Stimulated activated CD8-positive, alpha-beta memory T cell treated with anti-CD3 and anti-CD28 coated beads, Interleukin-2, amount 100 ng/mL, for 48 hours (primary cell): ENCODE results near the gene PTPRN2.

Experiments
- DNase-seq, 2 donors: peaks; one replicate each; pipeline ENCODE4 v3.0.0-alpha.2; 2020; ENCODE audit warnings: low read depth in 2 of 2

Gene PTPRN2

GRCh38 chr7:157524731-157525130 is 1062.9 kb downstream of the PTPRN2 start:
- no peak for DNase-seq

DNA sequence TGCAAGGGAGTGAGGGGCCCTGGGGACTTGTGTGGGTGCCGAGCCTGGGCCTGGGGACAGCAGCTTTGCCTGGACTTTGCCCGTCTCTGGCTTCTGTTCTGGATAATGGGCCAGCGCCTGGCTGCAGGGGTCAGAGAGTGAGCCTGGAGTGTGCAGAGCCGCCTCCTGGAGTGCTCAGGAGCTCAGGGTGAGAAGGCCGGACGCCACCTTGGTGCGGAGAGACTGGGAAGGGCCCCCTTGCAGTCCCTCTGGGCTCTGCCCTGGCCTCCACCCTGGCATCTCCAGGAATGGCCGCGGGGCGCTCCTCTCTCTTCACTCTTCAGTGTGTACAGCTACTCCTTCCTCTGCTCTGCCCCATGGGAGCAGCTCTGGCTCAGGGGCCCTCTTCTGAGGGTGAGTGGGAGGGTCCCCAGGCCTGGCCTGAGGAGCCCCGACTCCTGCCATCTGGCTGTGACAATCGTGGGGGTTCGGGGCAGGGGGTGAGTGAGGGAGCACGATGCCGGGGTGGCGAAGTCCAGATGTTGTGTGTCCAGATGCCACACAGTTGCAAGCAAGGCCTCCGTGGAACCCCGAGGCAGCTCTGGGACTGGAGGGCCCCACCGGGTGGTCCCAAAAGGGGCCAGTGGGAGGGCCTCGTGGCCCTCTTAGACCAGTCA is 1063.7 kb downstream of the PTPRN2 start:
- no peak for DNase-seq

DNA sequence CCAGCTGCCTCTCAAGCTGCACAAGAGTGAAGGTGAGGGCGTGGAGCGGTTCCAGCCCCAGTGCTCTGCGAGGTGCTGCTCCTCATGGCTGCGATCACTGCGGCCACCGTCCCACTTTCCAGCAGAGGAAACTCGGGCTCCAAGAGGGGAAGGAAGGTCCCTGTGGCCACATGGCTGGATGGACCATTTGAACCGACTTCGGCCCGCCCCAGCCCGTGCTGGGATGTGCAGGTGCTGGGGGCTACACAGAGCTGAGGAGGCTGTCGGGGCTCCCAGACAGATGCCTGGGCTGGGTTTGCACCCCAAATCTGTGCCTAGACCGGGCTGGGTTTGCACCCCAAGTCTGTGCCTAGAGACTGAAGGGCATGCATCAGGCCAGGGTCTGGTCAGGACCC is 1064.3 kb downstream of the PTPRN2 start:
- no peak for DNase-seq

DNA sequence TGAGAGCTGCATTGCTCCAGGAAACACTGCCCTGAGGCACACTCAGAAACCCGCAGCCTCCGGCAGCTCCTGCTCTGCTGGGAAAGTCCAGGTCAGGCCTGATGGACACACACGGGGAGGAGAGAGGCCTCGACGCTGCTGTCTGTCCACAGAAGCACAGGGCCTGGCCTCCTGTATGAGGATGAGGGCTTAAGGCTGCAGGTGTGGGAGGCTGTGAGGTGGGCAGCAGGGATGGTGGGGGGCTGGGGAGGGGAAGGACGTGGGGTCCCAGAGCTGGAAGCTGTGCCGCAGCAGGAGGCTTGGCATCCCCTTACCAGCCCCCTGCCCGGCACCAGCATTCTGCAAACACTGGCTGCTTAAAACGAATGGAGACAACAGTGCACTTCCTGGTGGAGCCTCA is 1064.7 kb downstream of the PTPRN2 start:
- DNase-seq: no peak

DNA sequence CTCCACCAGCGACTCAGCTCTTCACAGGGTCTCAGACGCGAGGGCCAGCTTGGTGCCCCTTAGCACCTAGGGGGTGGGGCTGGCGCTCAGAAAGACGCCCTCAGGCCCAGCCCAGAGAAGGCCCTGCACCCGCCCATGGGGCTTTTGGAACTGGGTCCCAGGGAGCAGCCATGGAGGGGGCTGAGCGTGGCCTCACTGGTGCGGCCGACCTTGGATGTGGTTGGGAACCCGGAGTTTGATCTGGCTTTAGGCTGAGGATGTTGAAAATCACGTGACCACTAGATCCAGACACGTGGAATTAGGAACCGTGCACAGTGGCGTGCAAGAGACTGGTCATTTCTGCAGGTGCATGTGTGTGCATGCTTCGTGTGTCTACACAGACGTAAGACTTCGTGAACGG is 1065.4 kb downstream of the PTPRN2 start:
- DNase-seq: no peak

DNA sequence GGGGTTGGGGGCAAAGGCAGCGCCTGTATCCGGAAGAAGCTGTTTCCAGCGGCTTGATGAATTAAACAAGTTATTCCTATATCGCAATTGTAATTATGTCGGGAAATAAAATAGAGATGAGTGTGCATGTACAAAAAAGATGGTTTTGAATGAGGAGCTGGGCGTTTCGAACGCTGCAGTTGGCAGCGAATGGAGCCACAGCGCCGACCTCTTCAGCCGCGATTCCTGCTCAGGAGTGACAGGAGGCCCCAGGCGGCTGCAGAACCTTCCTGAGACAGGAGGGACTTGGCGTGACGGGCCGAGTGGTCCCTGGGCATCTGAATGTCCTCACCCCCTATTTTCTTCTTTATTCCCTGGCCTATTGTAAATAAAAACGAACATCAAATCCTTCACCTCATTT is 1065.9 kb downstream of the PTPRN2 start:
- DNase-seq: no peak

DNA sequence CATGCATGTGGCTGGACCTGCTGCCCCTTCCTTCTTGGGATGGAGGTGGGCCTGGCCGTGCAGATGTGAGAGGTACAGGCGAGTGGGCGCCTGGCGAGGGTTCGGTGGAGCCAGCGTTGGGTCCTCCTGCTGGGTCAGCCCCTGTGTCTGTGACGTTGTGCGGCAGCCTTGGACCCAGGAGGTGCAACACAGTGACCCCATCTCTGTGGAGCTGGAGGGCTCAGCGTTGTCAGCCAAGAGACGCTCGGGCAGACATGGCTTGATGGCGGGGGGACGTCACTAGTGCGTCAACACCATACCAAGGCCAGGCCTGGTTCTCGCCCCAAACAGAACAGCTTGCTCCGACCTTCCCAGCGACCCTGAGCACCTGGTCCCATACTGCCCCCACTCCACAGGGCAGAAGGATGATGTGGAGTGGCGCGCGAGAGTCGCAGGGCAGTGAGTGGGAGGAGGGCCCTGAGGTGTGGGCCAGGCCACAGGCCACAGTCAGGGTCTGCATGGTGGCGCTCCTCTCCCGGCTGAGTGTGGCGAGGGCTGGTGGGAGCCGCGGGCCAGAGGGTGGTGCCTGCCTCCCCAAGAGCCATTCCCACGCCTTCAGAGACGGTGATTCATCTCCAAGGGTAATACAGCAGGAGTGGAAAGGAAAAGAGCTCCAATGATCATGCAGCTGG is 1066.4 kb downstream of the PTPRN2 start:
- no peak for DNase-seq

DNA sequence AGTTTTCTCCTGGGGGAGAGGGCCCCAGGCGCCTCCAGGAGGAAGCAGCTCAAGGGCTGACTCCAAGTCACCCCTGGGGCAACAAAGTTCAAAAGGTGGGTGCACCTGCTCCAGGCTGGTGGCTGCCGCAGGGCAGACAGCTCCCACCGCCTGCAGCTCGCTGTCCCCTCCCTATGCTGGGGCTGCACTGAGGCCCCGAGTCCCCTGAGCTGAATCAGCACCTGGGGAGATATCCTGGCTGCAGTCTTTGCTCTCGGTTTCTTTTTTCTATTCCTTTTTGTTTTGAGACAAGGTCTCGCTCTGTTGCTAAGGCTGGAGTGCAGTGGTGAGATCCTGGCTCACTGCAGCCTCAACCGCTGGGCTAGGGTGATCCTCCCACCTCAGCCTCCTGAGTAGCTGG is 1067.4 kb downstream of the PTPRN2 start:
- no peak for DNase-seq

DNA sequence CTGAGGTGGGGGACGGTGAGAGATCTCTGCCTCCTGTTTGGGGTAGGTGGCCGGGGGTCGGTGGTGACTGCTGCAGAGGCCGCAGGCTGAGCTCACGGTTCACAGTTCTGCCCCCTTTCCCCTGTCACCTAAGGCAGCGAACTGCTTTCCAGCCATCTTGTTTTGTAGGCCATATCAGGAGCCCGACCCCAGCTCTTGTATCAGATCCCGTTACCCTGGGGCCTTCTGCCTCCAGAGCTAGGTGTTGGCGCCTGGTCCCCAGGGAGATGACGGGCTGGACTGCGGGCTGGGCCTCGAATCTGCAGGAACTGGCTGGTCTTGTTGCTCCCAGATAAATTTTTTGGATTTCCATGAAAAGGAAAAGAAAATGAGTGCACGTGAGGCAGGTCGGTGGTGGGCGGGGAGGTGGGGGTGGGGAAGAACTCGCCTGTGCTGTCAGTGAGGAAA is 1067.8 kb downstream of the PTPRN2 start:
- DNase-seq: no peak

GRCh38 chr7:157519246-157519645 is 1068.4 kb downstream of the PTPRN2 start:
- DNase-seq: no peak

DNA sequence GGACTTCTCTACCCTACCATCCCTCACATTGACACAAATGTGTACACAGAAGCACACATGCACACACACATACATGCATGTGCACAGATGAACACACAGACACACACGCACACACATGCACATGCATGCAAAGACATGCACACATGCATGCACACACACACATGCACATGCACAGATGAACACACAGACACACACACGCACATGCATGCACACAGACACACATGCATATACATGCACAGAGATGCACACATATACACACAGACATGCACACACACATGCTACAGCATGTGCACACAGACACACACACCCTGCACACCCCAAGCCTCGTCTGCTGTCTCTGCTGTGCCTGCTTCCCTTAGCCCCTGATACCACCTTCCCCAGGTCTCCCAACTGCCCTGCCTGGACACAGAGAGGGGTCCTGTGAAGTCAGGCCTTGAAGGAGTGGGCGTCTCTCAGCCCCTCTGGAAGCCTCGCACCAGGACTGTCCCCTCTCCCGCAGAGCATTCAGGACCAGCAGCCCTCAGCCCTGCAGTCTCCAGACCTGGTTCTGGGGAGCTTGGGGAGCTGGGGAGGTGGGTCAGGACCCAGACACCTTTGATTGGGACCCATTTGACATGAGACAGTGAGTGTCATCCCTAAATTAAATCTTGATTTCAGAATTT is 1069.0 kb downstream of the PTPRN2 start:
- DNase-seq: no peak

DNA sequence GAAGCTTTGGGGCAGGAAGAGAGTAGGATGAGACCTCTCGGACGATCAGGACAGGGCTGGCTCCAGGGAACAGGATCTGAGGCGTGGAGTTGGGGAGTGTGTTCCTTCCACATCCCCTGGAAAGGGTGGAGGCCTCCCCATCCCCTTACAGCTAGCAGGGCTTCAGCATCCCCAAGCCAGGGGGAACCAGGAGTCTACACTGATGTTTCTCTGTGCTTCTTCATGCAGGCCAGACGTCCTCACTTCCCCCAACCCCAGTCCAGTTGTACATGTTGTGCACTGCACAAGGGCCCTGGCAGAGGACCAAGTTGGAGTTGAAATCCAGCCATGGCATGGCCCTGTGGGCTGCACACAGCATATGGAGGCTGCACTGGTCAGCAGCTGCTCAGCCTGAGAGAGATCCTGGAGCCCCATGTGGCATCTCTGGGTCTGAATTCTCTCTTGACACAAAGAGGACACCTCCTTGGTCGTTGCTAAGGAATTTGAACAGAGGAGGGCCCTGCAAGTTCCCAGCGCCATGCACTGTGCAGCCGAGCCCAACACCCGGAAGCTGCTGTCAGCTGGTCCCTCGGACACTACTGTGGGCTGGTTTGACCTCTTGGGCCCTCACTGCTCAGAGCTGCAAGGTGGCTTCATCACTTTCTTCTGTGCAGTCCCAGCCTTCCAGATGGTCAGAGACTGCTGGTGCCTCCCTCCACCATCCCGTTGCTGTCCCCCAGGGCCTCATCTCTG is 1069.7 kb downstream of the PTPRN2 start:
- DNase-seq: no peak

DNA sequence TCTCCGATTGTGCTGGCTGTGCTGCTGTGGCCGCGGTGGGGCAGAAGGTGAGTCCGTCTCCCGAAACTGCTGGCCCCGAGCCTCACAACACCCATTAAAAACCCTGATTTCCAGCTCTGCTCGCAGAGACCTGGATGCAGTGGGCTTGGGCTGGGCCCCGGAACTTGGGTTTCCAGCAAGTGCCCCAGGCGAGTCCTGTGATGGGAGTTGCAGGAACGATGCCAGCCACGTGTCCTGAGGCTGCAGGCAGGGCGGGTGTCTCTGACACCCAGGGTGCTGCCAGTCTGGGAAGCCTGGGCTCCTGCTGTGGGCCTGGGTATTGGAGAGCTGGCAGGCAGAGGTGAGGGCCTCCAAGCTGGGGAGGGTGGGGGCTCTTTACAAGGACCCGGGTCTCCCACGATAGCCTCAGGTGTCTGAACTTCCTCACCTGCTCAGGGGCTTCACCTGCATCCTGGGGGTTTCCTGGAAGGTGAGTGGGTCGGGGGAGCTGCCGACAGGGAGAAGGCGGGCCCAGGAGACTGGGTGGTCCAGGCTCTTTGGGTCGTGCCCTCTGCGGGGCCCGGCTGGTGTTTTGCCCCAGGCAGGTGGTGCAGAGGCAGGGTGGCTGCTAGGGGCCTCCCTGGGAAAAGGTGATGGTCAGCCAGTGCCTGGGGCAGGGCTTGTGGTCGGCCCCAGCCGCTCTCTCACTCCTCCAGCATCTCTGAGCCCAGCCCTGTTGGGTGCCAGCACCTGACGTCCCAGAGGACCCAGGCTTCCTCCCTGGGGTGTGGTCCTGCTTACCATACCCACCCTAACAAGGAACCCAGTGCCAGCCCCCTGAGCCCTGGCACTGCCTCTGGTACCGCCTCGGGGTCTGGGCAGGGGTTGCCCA is 1070.5 kb downstream of the PTPRN2 start:
- no peak for DNase-seq

- no peak for DNase-seq
Measured at GRCh38 chr7:157516311-157516710, 1071.3 kb downstream of the PTPRN2 start.

DNA sequence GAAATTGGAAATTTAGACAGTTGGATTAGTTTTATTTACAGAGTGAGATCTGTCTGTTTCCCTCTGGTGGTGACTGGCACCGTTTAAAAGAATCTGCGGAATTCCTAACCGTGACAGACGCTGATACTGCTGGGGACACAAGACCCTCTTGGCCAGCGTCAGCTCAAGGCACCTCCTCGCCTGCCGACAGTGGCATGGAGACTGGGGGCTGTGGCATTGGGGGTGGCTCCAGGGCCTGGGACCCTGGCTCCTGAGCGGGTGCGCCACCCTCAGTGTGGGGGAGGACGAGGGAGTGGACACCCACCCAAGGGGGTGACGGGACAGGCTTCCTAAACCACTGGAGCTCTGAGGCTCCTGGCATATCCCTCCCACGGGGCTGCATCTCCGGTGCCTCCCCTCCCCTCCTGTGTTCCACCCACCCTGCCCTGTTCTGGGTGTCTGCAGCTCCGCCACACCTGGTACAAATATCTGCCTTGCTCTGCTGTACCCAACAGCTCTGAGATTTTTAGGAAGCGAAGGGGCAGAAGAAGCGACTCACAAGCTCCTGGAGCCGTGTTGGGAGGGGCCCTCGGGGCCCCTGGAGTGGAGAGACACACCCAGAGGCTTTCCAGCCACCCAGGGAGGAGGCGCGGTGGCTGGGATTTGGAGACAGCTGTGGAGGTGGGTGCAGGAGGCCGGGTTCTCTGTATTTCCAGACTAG is 1072.1 kb downstream of the PTPRN2 start:
- no peak for DNase-seq

DNA sequence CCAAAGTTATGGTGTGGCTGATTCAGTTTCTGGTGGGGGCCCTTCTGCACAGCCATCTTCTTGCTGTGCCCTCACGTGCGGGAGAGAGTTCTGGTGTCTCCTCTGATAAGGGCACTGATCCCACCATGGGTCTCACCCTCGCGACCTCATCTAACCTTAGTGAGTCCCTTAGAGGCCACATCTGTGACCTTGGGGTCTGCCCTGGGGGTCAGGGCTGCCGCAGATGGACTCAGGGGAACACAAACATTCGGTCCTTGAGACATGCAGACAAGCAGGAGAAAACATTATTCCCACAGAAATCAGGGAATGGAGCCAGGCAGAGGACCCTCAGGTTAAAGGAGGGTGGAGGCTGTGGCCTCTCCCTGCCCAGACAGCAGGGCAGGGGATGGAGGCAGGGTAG is 1072.9 kb downstream of the PTPRN2 start:
- DNase-seq: no peak

- no peak for DNase-seq
Measured at GRCh38 chr7:157514306-157514705, 1073.3 kb downstream of the PTPRN2 start.

- DNase-seq: no peak
Measured at GRCh38 chr7:157513682-157514081, 1073.9 kb downstream of the PTPRN2 start.

DNA sequence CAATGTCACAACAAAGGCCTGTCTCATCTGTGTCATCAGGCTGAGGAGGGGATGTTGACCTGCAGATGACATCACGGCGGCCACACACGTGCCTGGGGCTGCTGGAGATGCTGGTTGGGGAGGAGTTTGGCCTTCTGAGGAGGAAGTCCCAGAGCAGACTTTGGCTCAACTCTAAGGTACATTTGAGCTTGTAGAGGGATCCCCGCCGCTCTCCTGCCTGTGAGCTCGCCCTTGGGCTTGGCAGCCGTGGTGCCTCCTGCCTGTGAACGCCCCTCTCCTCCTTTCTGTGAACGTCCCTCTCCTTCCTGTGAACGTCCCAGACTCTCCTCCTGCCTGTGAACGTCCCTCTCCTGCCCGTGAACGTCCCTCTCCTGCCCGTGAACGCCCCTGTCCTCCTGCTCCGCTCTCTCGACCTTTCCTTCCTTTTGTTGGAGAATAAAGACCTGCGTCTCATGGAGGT is 1074.4 kb downstream of the PTPRN2 start:
- no peak for DNase-seq

GRCh38 chr7:157509226-157509625 is 1078.4 kb downstream of the PTPRN2 start:
- DNase-seq: no peak

DNA sequence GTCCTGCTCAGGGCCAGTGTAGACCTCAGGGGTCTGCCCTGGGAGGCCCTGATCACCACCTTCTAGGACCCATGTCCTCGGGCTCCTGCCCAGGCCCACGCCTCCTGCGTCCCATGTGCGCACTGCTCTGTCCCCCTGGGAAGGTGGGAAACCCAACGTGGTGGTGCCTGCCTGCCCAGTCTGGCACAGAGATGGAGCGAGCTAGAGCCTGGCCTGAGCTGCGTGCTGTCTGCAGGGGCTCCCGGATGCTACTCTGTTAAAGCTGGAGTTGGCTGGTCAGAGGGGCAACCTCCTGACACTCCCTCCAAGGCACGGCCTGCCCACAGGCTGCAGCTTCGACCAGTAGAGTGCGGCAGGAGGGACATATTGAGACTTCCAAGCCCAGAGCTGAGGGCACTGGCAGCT is 1079.1 kb downstream of the PTPRN2 start:
- no peak for DNase-seq
